Epithelial cell of proximal tubule (primary cell): ENCODE measurements around the gene NLRP1. TPM values are rescaled to one million over a fixed set of nuclear protein-coding genes. Genes with fewer than 3 reads are reported as not detected.

Experiments
- DNase-seq: peaks from one replicate; pipeline ENCODE4 v3.0.0-alpha.2; 2011; ENCODE audit warnings: low read depth
- H3K4me3 ChIP-seq: 2 replicates; pipeline ENCODE4 v1.5.1; 2011; ENCODE audit warnings: low read depth, mild to moderate bottlenecking, low read length
- total RNA-seq: library from RNA; depleted of rRNA; stranded (reverse); fragments of >200 nt; gene quantifications from 2 replicates; pipeline ENCODE4 v1.2.3, GENCODE V29; 2015
- TF ChIP-seq, protein P1 (sequence below): conservative IDR thresholded peaks from 2 replicates; pipeline ENCODE4 v1.5.1; 2012; ENCODE audit warnings: low read depth, mild to moderate bottlenecking, low read length

The NLRP1 gene
- total RNA-seq, result 7.8 and 12.7 TPM in 2 replicates

DNA sequence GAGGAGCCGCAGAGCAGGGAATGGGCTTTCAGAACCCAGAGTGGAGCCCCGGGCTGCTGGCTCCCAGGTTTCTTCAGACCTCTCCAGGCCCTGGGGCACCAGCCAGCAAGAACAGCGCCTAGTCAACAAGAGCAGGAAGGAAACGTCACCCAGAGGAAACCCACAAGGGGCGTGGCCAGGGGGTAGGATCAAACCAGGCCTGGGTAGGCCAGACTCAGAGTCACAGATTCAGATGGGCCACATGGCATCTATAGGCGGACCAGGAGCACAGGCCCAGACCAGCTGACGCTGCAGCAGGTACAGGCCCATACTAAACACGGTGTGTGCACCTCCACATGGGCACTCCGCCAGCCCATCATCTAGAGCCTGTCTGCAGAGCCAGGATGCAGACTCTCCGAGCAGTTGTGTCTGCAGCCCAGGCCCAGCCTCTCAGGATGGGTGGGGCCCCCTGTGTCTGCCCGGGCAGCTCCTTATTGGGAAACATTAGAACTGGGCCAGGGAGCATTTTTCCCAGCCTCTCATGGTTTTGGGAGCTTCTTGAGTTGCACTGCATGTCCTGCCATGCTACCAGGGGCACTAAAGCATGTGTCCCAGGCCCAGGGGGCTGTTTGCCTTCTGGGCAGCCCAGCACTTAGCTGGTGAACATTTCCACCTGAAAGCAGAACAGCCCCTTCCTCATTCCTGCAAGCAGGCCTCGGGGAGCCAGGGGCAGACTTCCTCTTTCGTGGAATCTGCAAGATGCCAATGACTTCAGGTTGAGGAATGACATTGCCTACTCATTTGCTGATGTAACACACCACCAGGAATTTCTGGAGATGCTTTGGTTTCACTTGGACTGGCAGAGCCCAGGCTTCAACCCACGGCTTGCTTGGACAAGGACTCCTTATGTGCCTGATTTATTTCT, at the start of gene NLRP1:
NLRP1 (minus strand) TSS at position 127 of the 904 bp plus-strand sequence. CDS start 552 bp downstream, outside the sequence.
- DNase-seq, result peak; percentile 63
- no peak within 1 kb of the TSS for H3K4me3 ChIP-seq
- TF ChIP-seq, protein P1, sequence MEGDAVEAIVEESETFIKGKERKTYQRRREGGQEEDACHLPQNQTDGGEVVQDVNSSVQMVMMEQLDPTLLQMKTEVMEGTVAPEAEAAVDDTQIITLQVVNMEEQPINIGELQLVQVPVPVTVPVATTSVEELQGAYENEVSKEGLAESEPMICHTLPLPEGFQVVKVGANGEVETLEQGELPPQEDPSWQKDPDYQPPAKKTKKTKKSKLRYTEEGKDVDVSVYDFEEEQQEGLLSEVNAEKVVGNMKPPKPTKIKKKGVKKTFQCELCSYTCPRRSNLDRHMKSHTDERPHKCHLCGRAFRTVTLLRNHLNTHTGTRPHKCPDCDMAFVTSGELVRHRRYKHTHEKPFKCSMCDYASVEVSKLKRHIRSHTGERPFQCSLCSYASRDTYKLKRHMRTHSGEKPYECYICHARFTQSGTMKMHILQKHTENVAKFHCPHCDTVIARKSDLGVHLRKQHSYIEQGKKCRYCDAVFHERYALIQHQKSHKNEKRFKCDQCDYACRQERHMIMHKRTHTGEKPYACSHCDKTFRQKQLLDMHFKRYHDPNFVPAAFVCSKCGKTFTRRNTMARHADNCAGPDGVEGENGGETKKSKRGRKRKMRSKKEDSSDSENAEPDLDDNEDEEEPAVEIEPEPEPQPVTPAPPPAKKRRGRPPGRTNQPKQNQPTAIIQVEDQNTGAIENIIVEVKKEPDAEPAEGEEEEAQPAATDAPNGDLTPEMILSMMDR, result no peak

DNA sequence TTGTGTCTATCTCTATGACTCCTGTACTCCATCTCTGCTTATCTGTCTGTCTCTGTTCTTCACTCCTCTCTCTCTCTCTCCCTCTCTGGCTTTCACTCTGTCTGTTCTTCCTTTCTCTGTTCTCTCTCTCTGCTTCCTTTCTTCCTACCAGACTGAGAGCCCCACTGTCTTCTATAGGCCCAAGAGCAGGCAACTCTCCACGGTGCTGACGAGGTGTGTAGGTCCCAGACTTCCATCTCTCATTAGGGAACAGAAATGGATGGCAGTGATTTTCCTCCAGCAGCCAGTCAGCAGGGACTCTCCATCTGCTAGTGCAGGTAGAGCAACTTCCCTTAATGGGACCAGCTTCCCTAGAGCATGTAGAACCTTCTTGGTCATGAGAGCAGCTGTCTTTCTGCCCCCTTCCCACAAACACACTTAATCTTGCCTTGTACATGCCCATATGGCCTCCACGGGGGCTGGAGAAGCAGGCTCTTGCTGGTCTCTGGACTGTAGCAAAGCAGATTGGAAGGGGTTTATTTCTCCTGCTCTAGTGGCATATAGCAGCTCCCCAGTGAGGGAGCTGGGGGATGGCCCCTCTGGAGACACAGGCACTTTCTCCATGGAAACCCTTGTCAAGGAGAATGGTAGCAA, 47.8 kb upstream of the NLRP1 start:
- DNase-seq, result no peak
- H3K4me3 ChIP-seq, result no peak overlapping the region
- TF ChIP-seq, protein P1, result no peak

DNA sequence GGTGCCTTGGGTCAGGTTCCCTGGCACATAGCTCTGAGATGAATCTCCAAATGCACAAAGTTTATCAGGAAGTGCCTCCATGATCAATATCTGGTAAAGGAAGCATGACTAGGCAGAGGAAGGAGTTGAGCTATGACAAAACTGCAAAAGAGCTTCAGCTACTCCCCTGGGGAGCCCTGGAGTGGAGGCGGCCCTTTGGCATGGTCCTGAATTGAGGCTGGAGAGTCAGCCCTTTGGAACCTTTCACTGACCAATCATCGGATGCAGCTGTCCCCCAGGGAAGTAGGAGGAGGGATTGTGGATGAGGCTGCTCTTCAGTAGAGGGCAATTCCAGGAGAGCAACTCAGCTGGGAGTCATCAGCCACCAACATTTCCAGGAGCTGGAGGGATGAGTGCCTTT, 46.1 kb upstream of the NLRP1 start:
- DNase-seq, result no peak
- no peak overlapping the region for H3K4me3 ChIP-seq
- TF ChIP-seq, protein P1, result no peak

DNA sequence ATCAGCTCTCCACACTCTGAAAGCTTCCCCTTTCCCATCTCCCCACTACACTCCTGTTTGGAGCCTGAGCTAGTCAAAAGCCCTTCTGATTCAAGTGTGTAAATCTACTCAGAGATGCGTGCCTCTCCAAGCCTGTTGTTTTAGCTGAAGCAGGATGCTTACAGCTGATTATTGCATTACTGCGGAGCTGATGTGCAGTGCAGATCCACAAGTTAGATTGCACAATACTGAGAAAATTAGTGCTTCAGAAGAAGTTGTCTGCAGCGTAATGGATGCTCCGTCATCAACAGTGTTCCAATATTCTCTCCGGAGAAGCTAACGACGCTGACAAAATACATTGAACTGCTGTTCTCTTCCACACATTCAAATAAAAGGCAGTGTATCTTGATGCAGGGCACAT, 44.8 kb upstream of the NLRP1 start:
- DNase-seq, result no peak
- TF ChIP-seq, protein P1, result no peak
- no peak overlapping the region for H3K4me3 ChIP-seq

DNA sequence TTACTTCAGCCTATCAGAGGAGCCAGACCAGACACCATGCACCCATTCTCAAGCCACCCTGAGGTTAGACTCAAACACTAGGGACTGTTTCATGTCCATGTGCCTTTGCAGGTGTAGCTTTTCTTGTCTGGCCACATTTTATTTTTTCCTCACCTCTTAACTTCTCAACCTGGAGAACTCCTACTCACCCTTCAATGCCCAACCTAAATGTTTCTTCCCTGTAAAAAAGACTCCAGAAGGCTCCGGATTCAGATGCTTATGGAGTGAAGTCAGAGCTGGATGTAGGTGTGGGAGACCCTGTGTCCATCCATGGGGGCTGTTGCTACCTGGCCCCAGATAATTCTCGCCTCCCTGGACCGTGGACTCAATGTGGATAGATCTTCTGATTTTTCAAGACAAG, 44.0 kb upstream of the NLRP1 start:
- TF ChIP-seq, protein P1, result no peak
- DNase-seq, result no peak
- no peak overlapping the region for H3K4me3 ChIP-seq

DNA sequence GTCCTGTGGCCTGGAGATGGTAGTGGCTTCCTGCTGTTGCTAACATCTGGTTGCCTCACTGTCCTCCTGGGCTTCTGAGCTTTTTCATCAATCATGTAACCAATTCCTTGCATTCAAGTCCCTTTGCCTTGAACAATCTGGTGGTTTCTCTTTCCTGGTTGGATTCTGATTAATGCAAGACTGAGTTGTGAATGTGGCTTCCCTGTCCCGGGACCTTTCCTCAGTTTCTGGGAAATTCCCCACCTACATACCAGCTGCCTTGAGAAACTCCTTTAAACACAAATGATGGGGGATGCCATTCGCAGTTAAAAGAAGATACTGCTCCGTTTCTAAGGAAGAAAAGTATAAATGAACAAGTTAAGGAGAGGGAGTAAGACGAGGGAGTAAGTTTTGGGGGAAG, 39.9 kb upstream of the NLRP1 start:
- no peak overlapping the region for H3K4me3 ChIP-seq
- DNase-seq, result no peak
- TF ChIP-seq, protein P1, result no peak
